DND-41 (cell line): ENCODE data around the gene DRAP1.

ENCODE experiments used
- ATAC-seq: fragments of 200-7000 bp; cut with Tn5 transposase; 3 replicates; pipeline ENCODE4 v1.9.1; 2021; ENCODE audit warnings: low read depth; ENCODE audit not compliant: insufficient read depth
- DNase-seq: peaks from one replicate; pipeline ENCODE4 v3.0.0-alpha.2; 2020
- H2AFZ ChIP-seq: 2 replicates; pipeline ENCODE4 v1.6.0; 2012; ENCODE audit warnings: low read depth, low read length
- H3K27ac ChIP-seq: 2 replicates; pipeline ENCODE4 v1.5.1; 2012; ENCODE audit warnings: low read length, inconsistent platforms
- H3K27me3 ChIP-seq: fragments of 200-600 bp; sonication (generic); 2 replicates; pipeline ENCODE4 v1.6.0; 2012; ENCODE audit warnings: low read length, mild to moderate bottlenecking, inconsistent platforms; ENCODE audit not compliant: insufficient read depth, poor library complexity
- H3K36me3 ChIP-seq: 2 replicates; pipeline ENCODE4 v1.5.1; 2012; ENCODE audit warnings: low read length, inconsistent platforms; ENCODE audit not compliant: insufficient read depth
- H3K4me1 ChIP-seq: 2 replicates; pipeline ENCODE4 v1.5.1; 2012; ENCODE audit warnings: mild to moderate bottlenecking, low read length; ENCODE audit not compliant: insufficient read depth
- H3K4me2 ChIP-seq: 2 replicates; pipeline ENCODE4 v1.6.0; 2012; ENCODE audit warnings: mild to moderate bottlenecking, moderate library complexity, low read length, inconsistent platforms; ENCODE audit not compliant: insufficient read depth
- H3K4me3 ChIP-seq, 2 experiments: fragments of 200-600 bp in 1 of 2; shearing (Covaris generic) in 1 of 2; 2 replicates each; pipeline ENCODE4 v1.5.1; 2012 to 2016; ENCODE audit warnings: inconsistent platforms in 2 of 2, low read length in 2 of 2, mild to moderate bottlenecking in 2 of 2, low read depth in 1 of 2, moderate library complexity in 1 of 2
- H3K79me2 ChIP-seq: 2 replicates; pipeline ENCODE4 v1.6.0; 2012; ENCODE audit warnings: low read length, inconsistent platforms; ENCODE audit not compliant: insufficient read depth
- H3K9ac ChIP-seq: 2 replicates; pipeline ENCODE4 v1.6.0; 2012; ENCODE audit warnings: low read depth, mild to moderate bottlenecking, inconsistent platforms, low read length, moderate library complexity
- H3K9me3 ChIP-seq: 2 replicates; pipeline ENCODE4 v1.5.1; 2012; ENCODE audit warnings: low read length, moderate library complexity, mild to moderate bottlenecking, inconsistent platforms; ENCODE audit not compliant: insufficient read depth, severe bottlenecking
- H4K20me1 ChIP-seq: 2 replicates; pipeline ENCODE4 v1.6.0; 2012; ENCODE audit warnings: low read length; ENCODE audit not compliant: insufficient read depth
- CTCF ChIP-seq: IDR thresholded peaks from 2 replicates; pipeline ENCODE4 v1.5.1; 2012; ENCODE audit warnings: borderline replicate concordance, low read length, moderate library complexity, mild to moderate bottlenecking; ENCODE audit not compliant: poor library complexity, severe bottlenecking; ENCODE audit errors: extremely low read depth
- EZH2 ChIP-seq: IDR thresholded peaks from 3 replicates; pipeline ENCODE4 v1.6.1; 2012; ENCODE audit warnings: borderline replicate concordance, low read depth, mild to moderate bottlenecking, moderate library complexity, low read length, inconsistent platforms; ENCODE audit not compliant: severe bottlenecking

Gene DRAP1

DNA sequence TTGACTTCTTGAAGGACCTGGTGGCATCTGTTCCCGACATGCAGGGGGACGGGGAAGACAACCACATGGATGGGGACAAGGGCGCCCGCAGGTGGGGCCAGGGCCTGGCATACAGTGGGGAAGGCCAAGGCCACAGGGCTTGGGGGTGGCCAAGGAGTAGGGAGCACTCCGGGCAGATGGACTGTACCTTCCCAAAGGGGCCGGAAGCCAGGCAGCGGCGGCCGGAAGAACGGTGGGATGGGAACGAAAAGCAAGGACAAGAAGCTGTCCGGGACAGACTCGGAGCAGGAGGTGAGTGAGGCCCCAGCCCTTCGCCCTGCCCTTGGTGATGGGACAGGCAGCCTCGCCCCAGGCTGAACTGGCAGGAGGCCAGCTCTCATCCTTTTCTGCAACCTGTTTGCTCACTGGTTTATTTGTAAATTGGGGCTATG is 1.2 kb downstream of the DRAP1 start:
- H3K27ac ChIP-seq = peak overlapping the region; percentile 82
- peaks cover 15% of the 10 kb centered on the region for H4K20me1 ChIP-seq
- no peak for TF ChIP-seq EZH2
- peak; percentile 0 for TF ChIP-seq CTCF
- no peak overlapping the region for H2AFZ ChIP-seq
- H3K4me1 ChIP-seq = peaks cover 33% of the 10 kb centered on the region
- H3K36me3 ChIP-seq = peaks cover 48% of the 10 kb centered on the region
- peak overlapping the region; percentile 72 for H3K9ac ChIP-seq
- ATAC-seq (no peak), DNase-seq (no peak)
- no peaks in the 10 kb centered on the region for H3K9me3 ChIP-seq
- peak overlapping the region; percentile 84 to 88; a peak in 3 of 4 replicates for H3K4me3 ChIP-seq
- H3K4me2 ChIP-seq = peak overlapping the region; percentile 90
- H3K27me3 ChIP-seq = no peaks in the 10 kb centered on the region
- peaks cover 36% of the 10 kb centered on the region for H3K79me2 ChIP-seq

- peak overlapping the region; percentile 72; the same call in 1 of the 2 replicates for H3K9ac ChIP-seq
- no peaks in the 10 kb centered on the region for H3K9me3 ChIP-seq
- peak overlapping the region; percentile 0; the same call in 1 of the 2 replicates for H3K27ac ChIP-seq
- ATAC-seq (no peak), DNase-seq (no peak)
- TF ChIP-seq EZH2 = no peak
- TF ChIP-seq CTCF = no peak
- H3K4me3 ChIP-seq = peak overlapping the region in 1 of 2 experiments; percentile 84; a peak in 2 of 4 replicates
- H3K27me3 ChIP-seq = no peaks in the 10 kb centered on the region
- H3K4me2 ChIP-seq = peak overlapping the region; percentile 90
- peaks cover 33% of the 10 kb centered on the region for H3K4me1 ChIP-seq
- H4K20me1 ChIP-seq = peaks cover 15% of the 10 kb centered on the region
- no peak overlapping the region for H2AFZ ChIP-seq
- peaks cover 36% of the 10 kb centered on the region for H3K79me2 ChIP-seq
- peaks cover 48% of the 10 kb centered on the region for H3K36me3 ChIP-seq
These were observed 1.9 kb downstream of the DRAP1 start for GRCh38 chr11:65921033-65921555.

- ATAC-seq (no peak), DNase-seq (no peak)
- H3K36me3 ChIP-seq = peaks cover 44% of the 10 kb centered on the region
- no peaks in the 10 kb centered on the region for H3K27me3 ChIP-seq
- TF ChIP-seq CTCF (no peak), EZH2 (no peak)
- no peaks in the 10 kb centered on the region for H3K9me3 ChIP-seq
- no peak overlapping the region for H3K4me3 ChIP-seq
- no peak overlapping the region for H2AFZ ChIP-seq
- H3K9ac ChIP-seq = no peak overlapping the region
- no peak overlapping the region for H3K27ac ChIP-seq
- peaks cover 13% of the 10 kb centered on the region; the same call in 1 of the 2 replicates for H4K20me1 ChIP-seq
- peaks cover 33% of the 10 kb centered on the region for H3K79me2 ChIP-seq
- peaks cover 30% of the 10 kb centered on the region for H3K4me1 ChIP-seq
- H3K4me2 ChIP-seq = no peak overlapping the region
These were observed 2.6 kb downstream of the DRAP1 start for GRCh38 chr11:65921876-65922275.
